Stimulated activated CD8-positive, alpha-beta memory T cell treated with anti-CD3 and anti-CD28 coated beads, Interleukin-7, amount 100 ng/mL, for 1 hour (primary cell): ENCODE data around the gene CNDP2.

Source experiments
- DNase-seq, 2 donors: peaks; one replicate each; pipeline ENCODE4 v3.0.0-alpha.2; 2020; ENCODE audit warnings: low read depth in 2 of 2

Gene CNDP2

DNA sequence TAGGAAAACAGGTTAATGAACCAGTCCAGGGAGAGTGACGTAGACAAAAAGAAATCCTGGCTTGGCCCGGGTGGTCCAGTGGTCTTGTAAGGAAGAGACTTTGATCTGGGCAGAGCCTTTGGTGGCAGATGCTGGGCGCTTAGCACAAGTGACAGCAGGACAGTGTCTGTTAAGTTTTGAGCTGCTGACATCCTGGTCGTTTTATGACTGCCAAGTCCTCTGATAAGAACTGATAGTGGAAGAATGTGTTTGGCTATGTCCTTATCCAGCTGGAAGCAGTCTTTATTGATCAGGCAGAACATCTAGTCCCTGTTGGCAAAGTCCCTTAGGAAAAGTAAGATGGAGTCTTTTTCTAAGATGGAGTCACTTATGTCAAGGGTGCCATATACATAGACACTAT is 74.1 kb downstream of the CNDP2 start:
- DNase-seq: no peak

DNA sequence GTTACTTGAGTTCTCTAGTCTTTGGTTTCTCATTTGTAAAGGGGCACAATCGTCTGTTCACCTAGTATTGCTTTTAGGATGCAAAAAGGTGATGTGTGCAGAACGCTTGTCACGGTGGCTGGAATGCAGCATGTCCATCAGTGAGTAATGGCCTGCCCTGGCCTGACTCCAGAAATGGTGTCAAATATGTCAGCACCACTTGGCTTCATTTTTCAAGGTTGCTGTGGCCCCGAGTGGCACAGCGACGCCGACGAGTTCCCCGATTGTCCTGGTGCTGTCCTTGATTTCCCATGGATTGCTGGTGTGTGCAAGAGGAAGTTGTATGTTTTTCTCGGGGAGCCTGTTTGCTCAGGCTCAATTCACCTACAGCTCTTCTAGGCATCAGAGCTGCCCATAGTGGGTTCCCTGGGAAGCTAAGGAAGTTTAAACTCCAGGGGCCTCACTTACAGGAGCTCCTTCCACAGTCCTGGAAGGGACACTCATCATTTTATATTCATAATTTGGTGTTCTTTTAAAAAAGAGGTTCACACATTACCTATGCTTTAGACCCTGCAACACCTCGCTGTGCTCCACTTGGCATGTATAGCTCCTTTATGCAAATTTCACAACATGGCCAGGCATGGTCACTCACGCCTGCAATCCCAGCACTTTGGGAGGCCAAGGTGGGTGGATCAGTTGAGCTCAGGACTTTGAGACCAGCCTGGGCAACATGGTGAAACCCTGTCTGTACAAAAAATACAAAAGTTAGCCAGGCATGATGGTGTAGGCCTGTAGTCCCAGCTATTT is 75.9 kb downstream of the CNDP2 start:
- DNase-seq: no peak

DNA sequence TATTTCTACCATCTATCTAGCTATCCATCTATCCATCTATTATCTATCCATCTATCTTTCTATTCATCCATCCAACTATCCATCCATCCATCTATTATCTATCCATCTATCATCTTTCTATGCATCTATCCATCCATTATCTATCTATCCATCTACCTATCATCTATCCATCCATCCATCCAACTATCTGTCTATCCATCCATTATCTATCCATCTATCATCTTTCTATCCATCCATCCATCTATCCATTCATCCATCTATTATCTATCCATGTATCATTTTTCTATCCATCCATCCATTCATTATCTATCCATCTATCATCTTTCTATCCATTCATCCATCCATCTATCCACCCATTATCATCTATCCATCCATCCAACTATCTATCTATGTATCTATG is 76.9 kb downstream of the CNDP2 start:
- DNase-seq: no peak
